Body of pancreas (tissue), 4 donors: Measurements from ENCODE around the gene CLIC3. TPM values are rescaled to one million over a fixed set of nuclear protein-coding genes. Genes with fewer than 3 reads are reported as not detected.

Source experiments
- ATAC-seq: fragments of 150-250 bp; one replicate; pipeline ENCODE4 v1.9.1; 2016
- DNase-seq, 4 donors: peaks; one replicate each; pipeline ENCODE4 v3.0.0-alpha.2; 2019
- H3K27ac ChIP-seq, 4 donors: fragments of 200-600 bp; sonication (generic); 1 replicate in 3 of 4; 2 replicates in 1 of 4; pipeline versions ENCODE4 v1.5.1 to v1.6.1; 2016 to 2019; ENCODE audit warnings: mild to moderate bottlenecking in 1 of 4, mixed read lengths in 1 of 4, moderate library complexity in 1 of 4
- H3K27me3 ChIP-seq, 2 donors: fragments of 200-600 bp; sonication (generic); one replicate each; pipeline ENCODE4 v1.6.0; 2016; ENCODE audit warnings: mild to moderate bottlenecking in 1 of 2
- H3K36me3 ChIP-seq, 2 donors: fragments of 200-600 bp; sonication (generic); replicated peaks in 1 of 2; 2 replicates each; pipeline ENCODE4 v1.5.1; 2016; ENCODE audit warnings: low read depth in 2 of 2; ENCODE audit not compliant: insufficient read depth in 1 of 2
- H3K4me1 ChIP-seq: fragments of 200-600 bp; sonication (generic); one replicate; pipeline ENCODE4 v1.6.0; 2016
- H3K4me3 ChIP-seq, 2 donors: fragments of 200-600 bp; sonication (generic); 1 replicate in 1 of 2; 2 replicates in 1 of 2; pipeline ENCODE4 v1.5.1; 2016 to 2019
- H3K9me3 ChIP-seq, 3 donors: fragments of 200-600 bp; sonication (generic); 1 replicate in 2 of 3; 2 replicates in 1 of 3; pipeline ENCODE4 v1.5.1; 2016
- CTCF ChIP-seq, 7 experiments: fragments of 450-650 bp in 4 of 7; fragments of 200-600 bp in 3 of 7; sonication (generic) in 3 of 7; IDR thresholded peaks; one replicate each; pipeline ENCODE4 v1.5.1; 2016 to 2019; ENCODE audit warnings: antibody characterized with exemption in 7 of 7
- POLR2A ChIP-seq, 3 donors: fragments of 450-650 bp; IDR thresholded peaks; one replicate each; pipeline ENCODE4 v1.6.1; 2016; ENCODE audit warnings: antibody characterized with exemption in 3 of 3, mild to moderate bottlenecking in 2 of 3
- WGBS, 2 donors: methylation state at CpG; one replicate each; pipeline ENCODE4 v1.1.5; 2017; 5-methylcytosine and 5-hydroxymethylcytosine counted together
- intact Hi-C: fragments of 100-400 bp; cut with DNase I; formaldehyde crosslinking; loops from one replicate; pipeline ENCODE4 v1.15.1; 2023
- total RNA-seq, 2 donors: library from RNA; depleted of rRNA; stranded (reverse); fragments of >200 nt; gene quantifications; one replicate each; pipeline ENCODE4 v1.1.0, GENCODE V29; 2016

Gene CLIC3
- total RNA-seq, 2 donors from 2014 or later = 2.0 TPM; not detected in 1

GRCh38 chr9:136949239-136949816, 47.0 kb downstream of the CLIC3 start:
- intact Hi-C loops = loop anchor here (10.0 kb wide), 1 partner anchor 95 kb away; the partner anchor contains the start of gene MAMDC4
- no peaks in the 10 kb centered on the region for H3K36me3 ChIP-seq
- DNase-seq = no peak
- peak; percentile 3 for ATAC-seq
- no peaks in the 10 kb centered on the region for H3K9me3 ChIP-seq
- TF ChIP-seq POLR2A (IDR thresholded peaks at IDR 0.05) = no peak
- TF ChIP-seq CTCF (IDR thresholded peaks at IDR 0.05) = no peak
- H3K4me1 ChIP-seq = peaks cover 52% of the 10 kb centered on the region
- H3K27ac ChIP-seq = peak overlapping the region; percentile 87 to 92 (median 92)
- peak overlapping the region in 1 of 2 donors; percentile 37 for H3K4me3 ChIP-seq
- no peaks in the 10 kb centered on the region for H3K27me3 ChIP-seq
- WGBS, 2 donors = 5 to 12% methylated on average over 12 to 22 of the region's 22 CpGs

GRCh38 chr9:136947955-136948510, 48.3 kb downstream of the CLIC3 start:
- Histone ChIP-seq H3K36me3 (no peaks in the 10 kb centered on the region), H3K9me3 (no peaks in the 10 kb centered on the region), H3K4me1 (peaks cover 61% of the 10 kb centered on the region), H3K27ac (peak overlapping the region in 2 of 4 donors; percentile 42 to 91), H3K4me3 (no peak overlapping the region), H3K27me3 (no peaks in the 10 kb centered on the region)
- WGBS, 2 donors = 41 to 58% methylated on average over 8 to 15 of the region's 15 CpGs
- DNase-seq (peak in 1 of 4 donors; percentile 50), ATAC-seq (no peak)
- intact Hi-C loops = loop anchor here (10.0 kb wide), 1 partner anchor 93 kb away; the partner anchor contains the start of gene MAMDC4
- TF ChIP-seq CTCF (IDR thresholded peaks at IDR 0.05) = peak in 4 of 7 experiments; percentile 21 to 34 (median 28)
- no peak for TF ChIP-seq POLR2A (IDR thresholded peaks at IDR 0.05)

GRCh38 chr9:136947028-136947891, 49.1 kb downstream of the CLIC3 start:
- intact Hi-C loops = loop anchor here (10.0 kb wide), 1 partner anchor 92 kb away; the partner anchor contains the start of gene MAMDC4
- DNase-seq (no peak), ATAC-seq (no peak)
- Histone ChIP-seq H3K4me3 (no peak overlapping the region), H3K9me3 (no peaks in the 10 kb centered on the region), H3K27me3 (no peaks in the 10 kb centered on the region), H3K27ac (peak overlapping the region in 2 of 4 donors; percentile 42 to 91), H3K36me3 (peaks cover 1 to 4% of the 10 kb centered on the region in 2 donors), H3K4me1 (peaks cover 66% of the 10 kb centered on the region)
- 53 to 61% methylated on average over 10 to 26 of the region's 26 CpGs for WGBS, 2 donors
- TF ChIP-seq POLR2A (IDR thresholded peaks at IDR 0.05) (no peak), CTCF (IDR thresholded peaks at IDR 0.05) (no peak)

- Histone ChIP-seq H3K27ac (peak overlapping the region in 1 of 4 donors; percentile 42), H3K4me1 (peaks cover 58% of the 10 kb centered on the region), H3K4me3 (no peak overlapping the region), H3K9me3 (no peaks in the 10 kb centered on the region), H3K27me3 (no peaks in the 10 kb centered on the region), H3K36me3 (peaks cover 9 to 13% of the 10 kb centered on the region in 2 donors)
- intact Hi-C loops = loop anchor here (10.0 kb wide), 1 partner anchor 92 kb away; the partner anchor contains the start of gene MAMDC4
- DNase-seq (no peak), ATAC-seq (no peak)
- TF ChIP-seq CTCF (IDR thresholded peaks at IDR 0.05) (no peak), POLR2A (IDR thresholded peaks at IDR 0.05) (no peak)
- 59 to 73% methylated on average over 3 to 26 of the region's 27 CpGs for WGBS, 2 donors
Measured at GRCh38 chr9:136946228-136947027, 49.9 kb downstream of the CLIC3 start.
